Chondrocyte (in vitro differentiated cells): ENCODE results near the gene SGMS1. TPM values are rescaled to one million over a fixed set of nuclear protein-coding genes. Genes with fewer than 3 reads are reported as not detected.
"Not testable (repeated sequence)": the region's sequence is repeated elsewhere in the genome, so short reads cannot be mapped to it uniquely, and the experiment has no call there.

ENCODE experiments used
- DNase-seq: peaks from one replicate; pipeline ENCODE4 v3.0.0; 2021; ENCODE audit warnings: mixed read lengths, low spot score
- H3K27ac Mint-ChIP-seq: one replicate; pipeline ENCODE4 v1.8.0; 2021; ENCODE audit warnings: mild to moderate bottlenecking, moderate library complexity, mixed read lengths; ENCODE audit not compliant: unreplicated experiment
- H3K27me3 Mint-ChIP-seq: 2 replicates; pipeline ENCODE4 v1.8.0; 2021; ENCODE audit warnings: low read depth, mixed read lengths
- H3K36me3 Mint-ChIP-seq: 2 replicates; pipeline ENCODE4 v1.8.0; 2021; ENCODE audit warnings: low read depth, mixed read lengths
- H3K4me1 Mint-ChIP-seq: 2 replicates; pipeline ENCODE4 v1.8.0; 2021; ENCODE audit warnings: low read depth, mild to moderate bottlenecking, mixed read lengths
- H3K4me3 Mint-ChIP-seq: one replicate; pipeline ENCODE4 v1.8.0; 2021; ENCODE audit warnings: mild to moderate bottlenecking, moderate library complexity, mixed read lengths; ENCODE audit not compliant: unreplicated experiment
- H3K9me3 Mint-ChIP-seq: 2 replicates; pipeline ENCODE4 v1.8.0; 2021; ENCODE audit warnings: low read depth, mixed read lengths
- total RNA-seq: library from RNA; stranded (reverse); gene quantifications from 3 replicates; pipeline ENCODE4 v1.2.1, GENCODE V29; 2021
- TF ChIP-seq, protein P1 (sequence below): fragments of 200-600 bp; sonication (generic); IDR thresholded peaks from 2 replicates; pipeline ENCODE4 v1.5.0; 2021; ENCODE audit warnings: antibody characterized with exemption, mild to moderate bottlenecking, moderate library complexity

The SGMS1 gene
- total RNA-seq, 1 donor from 2014 or later = 27.1 TPM

DNA sequence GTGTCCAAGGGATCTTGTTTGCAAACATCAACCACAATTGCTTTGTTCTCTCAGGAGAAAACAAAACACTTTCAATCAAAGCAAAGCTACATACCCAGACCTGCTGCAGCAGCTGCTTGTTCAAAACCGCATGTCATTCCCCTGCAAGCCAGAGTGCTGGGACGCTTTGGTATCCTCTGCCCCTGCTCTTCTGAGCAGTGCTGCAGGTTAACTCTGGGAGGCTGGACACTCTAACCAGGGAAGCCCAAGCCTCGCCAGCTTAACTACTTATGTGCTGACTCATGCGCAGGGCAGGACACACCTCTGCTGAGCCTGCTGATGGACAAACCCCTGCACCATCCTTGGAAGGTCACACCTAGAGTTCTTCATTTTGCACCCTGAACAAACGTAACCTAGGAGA, 344.3 kb downstream of the SGMS1 start:
- no peaks in the 10 kb centered on the region for H3K36me3 Mint-ChIP-seq
- peaks cover 57% of the 10 kb centered on the region for H3K27me3 Mint-ChIP-seq
- no peak overlapping the region for H3K27ac Mint-ChIP-seq
- no peaks in the 10 kb centered on the region for H3K9me3 Mint-ChIP-seq
- no peak for DNase-seq
- no peak overlapping the region for H3K4me3 Mint-ChIP-seq
- H3K4me1 Mint-ChIP-seq = no peaks in the 10 kb centered on the region
- TF ChIP-seq, protein P1, sequence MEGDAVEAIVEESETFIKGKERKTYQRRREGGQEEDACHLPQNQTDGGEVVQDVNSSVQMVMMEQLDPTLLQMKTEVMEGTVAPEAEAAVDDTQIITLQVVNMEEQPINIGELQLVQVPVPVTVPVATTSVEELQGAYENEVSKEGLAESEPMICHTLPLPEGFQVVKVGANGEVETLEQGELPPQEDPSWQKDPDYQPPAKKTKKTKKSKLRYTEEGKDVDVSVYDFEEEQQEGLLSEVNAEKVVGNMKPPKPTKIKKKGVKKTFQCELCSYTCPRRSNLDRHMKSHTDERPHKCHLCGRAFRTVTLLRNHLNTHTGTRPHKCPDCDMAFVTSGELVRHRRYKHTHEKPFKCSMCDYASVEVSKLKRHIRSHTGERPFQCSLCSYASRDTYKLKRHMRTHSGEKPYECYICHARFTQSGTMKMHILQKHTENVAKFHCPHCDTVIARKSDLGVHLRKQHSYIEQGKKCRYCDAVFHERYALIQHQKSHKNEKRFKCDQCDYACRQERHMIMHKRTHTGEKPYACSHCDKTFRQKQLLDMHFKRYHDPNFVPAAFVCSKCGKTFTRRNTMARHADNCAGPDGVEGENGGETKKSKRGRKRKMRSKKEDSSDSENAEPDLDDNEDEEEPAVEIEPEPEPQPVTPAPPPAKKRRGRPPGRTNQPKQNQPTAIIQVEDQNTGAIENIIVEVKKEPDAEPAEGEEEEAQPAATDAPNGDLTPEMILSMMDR = no peak

- Mint-ChIP-seq H3K27ac (no peak overlapping the region), H3K4me3 (no peak overlapping the region), H3K27me3 (peaks cover 48% of the 10 kb centered on the region), H3K36me3 (peaks cover 2% of the 10 kb centered on the region), H3K9me3 (peaks cover 3% of the 10 kb centered on the region), H3K4me1 (no peaks in the 10 kb centered on the region)
- TF ChIP-seq, protein P1 = peak; percentile 74
- no peak for DNase-seq
Measured at GRCh38 chr10:50275650-50276235, 348.0 kb downstream of the SGMS1 start.

DNA sequence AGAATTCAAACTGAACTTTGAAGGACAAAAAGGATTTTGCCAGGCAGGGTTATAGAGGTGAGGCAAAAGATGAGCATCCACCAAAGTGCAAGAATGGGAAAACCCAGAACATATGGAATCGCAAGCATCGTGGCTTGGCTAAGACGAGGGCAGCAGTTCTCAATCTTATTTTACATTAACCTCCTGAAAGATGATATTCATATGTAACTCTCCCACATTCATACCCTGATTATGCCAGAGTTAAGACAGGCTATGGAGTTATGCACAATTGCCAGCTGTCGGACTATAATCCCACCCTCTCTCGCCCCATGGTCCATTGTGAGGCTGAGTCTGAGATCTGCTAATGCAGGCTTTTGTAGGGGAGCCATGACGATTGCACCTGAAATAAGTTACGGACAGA, 351.2 kb downstream of the SGMS1 start:
- no peak overlapping the region for H3K4me3 Mint-ChIP-seq

DNA sequence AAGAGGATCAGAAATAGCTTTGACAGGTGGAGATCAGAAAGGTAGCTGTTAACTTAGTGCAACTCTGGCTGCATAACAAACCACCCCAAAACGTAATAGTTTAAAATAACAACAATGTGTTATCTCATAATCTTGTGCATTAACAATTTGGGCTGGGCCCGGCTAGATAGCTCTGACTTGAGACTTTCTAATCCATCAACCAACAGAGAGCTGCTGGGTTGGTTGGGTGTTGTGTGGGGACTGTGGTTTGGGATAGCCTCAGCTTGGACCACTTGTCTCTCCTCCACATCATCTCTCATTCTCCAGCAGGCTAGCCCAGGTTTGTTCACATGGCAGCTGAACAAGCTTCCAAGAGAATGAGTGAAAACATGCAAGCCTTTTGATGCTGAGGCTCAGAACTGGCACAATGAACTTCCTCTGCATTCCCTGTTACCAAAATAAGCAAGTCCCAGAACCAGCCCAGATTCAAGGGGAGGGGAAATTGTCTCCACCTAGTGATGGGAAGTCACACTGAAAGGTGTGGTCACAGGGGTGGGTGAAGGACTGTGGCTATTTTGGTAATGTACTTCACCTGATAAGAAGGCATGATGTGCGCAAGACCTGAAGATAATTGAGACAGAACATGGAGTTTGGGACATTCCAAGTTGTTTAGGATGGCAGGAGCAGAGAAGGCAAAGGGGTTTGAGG, 352.0 kb downstream of the SGMS1 start:
- H3K9me3 Mint-ChIP-seq = peaks cover 3% of the 10 kb centered on the region
- H3K36me3 Mint-ChIP-seq = peaks cover 2% of the 10 kb centered on the region
- peaks cover 35% of the 10 kb centered on the region for H3K27me3 Mint-ChIP-seq
- H3K27ac Mint-ChIP-seq = no peak overlapping the region
- H3K4me1 Mint-ChIP-seq = no peaks in the 10 kb centered on the region
- TF ChIP-seq, protein P1 = no peak
- no peak overlapping the region for H3K4me3 Mint-ChIP-seq
- no peak for DNase-seq

More for the DNA sequence above, 351.2 kb downstream of the SGMS1 start:
- no peak for DNase-seq
- TF ChIP-seq, protein P1 = no peak
- peaks cover 3% of the 10 kb centered on the region for H3K9me3 Mint-ChIP-seq
- no peak overlapping the region for H3K27ac Mint-ChIP-seq
- H3K36me3 Mint-ChIP-seq = peaks cover 2% of the 10 kb centered on the region
- H3K27me3 Mint-ChIP-seq = peaks cover 36% of the 10 kb centered on the region
- H3K4me1 Mint-ChIP-seq = no peaks in the 10 kb centered on the region

GRCh38 chr10:50267877-50268276, 355.9 kb downstream of the SGMS1 start:
- not testable (repeated sequence) for H3K4me3 Mint-ChIP-seq, DNase-seq, H3K4me1 Mint-ChIP-seq

GRCh38 chr10:50262625-50263024, 361.1 kb downstream of the SGMS1 start:
- DNase-seq, H3K9me3 Mint-ChIP-seq, H3K4me3 Mint-ChIP-seq, H3K27ac Mint-ChIP-seq, H3K36me3 Mint-ChIP-seq, H3K4me1 Mint-ChIP-seq: not testable (repeated sequence)
- H3K27me3 Mint-ChIP-seq = peaks cover 42% of the 10 kb centered on the region

More at GRCh38 chr10:50267877-50268276, 355.9 kb downstream of the SGMS1 start:
- peaks cover 40% of the 10 kb centered on the region for H3K27me3 Mint-ChIP-seq
- not testable (repeated sequence) for H3K36me3 Mint-ChIP-seq, H3K27ac Mint-ChIP-seq, H3K9me3 Mint-ChIP-seq
